Tibial artery (tissue), 4 donors: ENCODE results near the gene COG3.

Experiments used
- DNase-seq, 2 donors: peaks; one replicate each; pipeline ENCODE4 v3.0.0-alpha.2; 2019
- H3K27ac ChIP-seq, 2 donors: fragments of 200-600 bp; sonication (generic) in 1 of 2; 1 replicate in 1 of 2; 2 replicates in 1 of 2; pipeline ENCODE4 v1.5.1; 2018 to 2019; ENCODE audit warnings: mild to moderate bottlenecking in 1 of 2
- H3K27me3 ChIP-seq, 2 donors: fragments of 200-600 bp; sonication (generic) in 1 of 2; one replicate each; pipeline versions ENCODE4 v1.5.1 to v1.6.0; 2016 to 2019
- H3K36me3 ChIP-seq, 3 donors: fragments of 200-600 bp; sonication (generic) in 2 of 3; one replicate each; pipeline ENCODE4 v1.5.1; 2016 to 2019; ENCODE audit warnings: mild to moderate bottlenecking in 2 of 3
- H3K4me1 ChIP-seq, 4 donors: fragments of 200-600 bp; sonication (generic) in 2 of 4; 1 replicate in 3 of 4; 2 replicates in 1 of 4; pipeline ENCODE4 v1.5.1; 2016 to 2019
- H3K4me3 ChIP-seq, 2 donors: fragments of 200-600 bp; sonication (generic) in 1 of 2; 1 replicate in 1 of 2; 2 replicates in 1 of 2; pipeline ENCODE4 v1.5.1; 2018 to 2019; ENCODE audit warnings: mild to moderate bottlenecking in 2 of 2
- H3K9me3 ChIP-seq, 3 donors: fragments of 200-600 bp; sonication (generic) in 1 of 3; one replicate each; pipeline ENCODE4 v1.5.1; 2016 to 2019
- CTCF ChIP-seq, 2 experiments: fragments of 200-600 bp in 1 of 2; fragments of 450-650 bp in 1 of 2; IDR thresholded peaks; one replicate each; pipeline ENCODE4 v1.5.1; 2017 to 2019; ENCODE audit warnings: antibody characterized with exemption in 2 of 2, mild to moderate bottlenecking in 1 of 2, moderate library complexity in 1 of 2
- intact Hi-C: fragments of 100-400 bp; cut with DNase I; formaldehyde crosslinking; loops from one replicate; pipeline ENCODE4 v1.15.0; 2023; ENCODE audit warnings: low total_unique reads

Gene COG3

GRCh38 chr13:45448965-45449559, 15.7 kb upstream of the COG3 start:
- no peak for DNase-seq
- H3K9me3 ChIP-seq = no peaks in the 10 kb centered on the region
- no peaks in the 10 kb centered on the region for H3K36me3 ChIP-seq
- peaks cover 0 to 6% of the 10 kb centered on the region in 2 donors for H3K27me3 ChIP-seq
- H3K4me3 ChIP-seq = no peak overlapping the region
- no peak overlapping the region for H3K27ac ChIP-seq
- intact Hi-C loops = no loop called here
- no peaks in the 10 kb centered on the region for H3K4me1 ChIP-seq
- no peak for TF ChIP-seq CTCF (IDR thresholded peaks at IDR 0.05)

- no peak for DNase-seq
- H3K9me3 ChIP-seq = no peaks in the 10 kb centered on the region
- peaks cover 0 to 10% of the 10 kb centered on the region in 2 donors for H3K27me3 ChIP-seq
- H3K4me1 ChIP-seq = no peaks in the 10 kb centered on the region
- intact Hi-C loops = no loop called here
- H3K36me3 ChIP-seq = no peaks in the 10 kb centered on the region
- H3K27ac ChIP-seq = no peak overlapping the region
- no peak for TF ChIP-seq CTCF (IDR thresholded peaks at IDR 0.05)
- no peak overlapping the region for H3K4me3 ChIP-seq
Measured at GRCh38 chr13:45451282-45451681, 13.5 kb upstream of the COG3 start.

DNA sequence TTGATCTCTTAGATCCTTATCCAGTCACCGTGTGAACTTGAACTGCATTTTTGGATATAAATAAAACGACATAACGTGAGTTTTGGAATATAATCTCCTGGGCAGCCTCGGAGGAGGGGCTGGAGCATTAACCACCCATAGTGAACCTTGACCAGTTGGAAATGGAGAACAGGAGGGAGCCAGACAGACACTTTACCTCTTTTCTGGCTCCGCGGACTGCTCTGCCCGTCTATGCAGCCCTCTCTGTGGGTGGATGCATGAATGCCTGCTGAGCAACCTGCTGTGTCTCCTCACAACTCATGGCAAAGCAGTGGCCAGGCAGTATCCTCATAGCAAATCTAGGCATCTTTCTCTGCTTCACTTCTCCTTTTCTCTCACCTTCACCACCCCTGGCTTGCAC, 10.5 kb upstream of the COG3 start:
- no peak for DNase-seq
- H3K27me3 ChIP-seq = peaks cover 0 to 13% of the 10 kb centered on the region in 2 donors
- H3K27ac ChIP-seq = no peak overlapping the region
- H3K4me1 ChIP-seq = no peaks in the 10 kb centered on the region
- no peak overlapping the region for H3K4me3 ChIP-seq
- intact Hi-C loops = no loop called here
- no peaks in the 10 kb centered on the region for H3K9me3 ChIP-seq
- H3K36me3 ChIP-seq = no peaks in the 10 kb centered on the region
- TF ChIP-seq CTCF (IDR thresholded peaks at IDR 0.05) = no peak

- H3K27ac ChIP-seq = no peak overlapping the region
- intact Hi-C loops = no loop called here
- H3K4me3 ChIP-seq = no peak overlapping the region
- no peak for TF ChIP-seq CTCF (IDR thresholded peaks at IDR 0.05)
- H3K4me1 ChIP-seq = no peaks in the 10 kb centered on the region
- peaks cover 0 to 15% of the 10 kb centered on the region in 2 donors for H3K27me3 ChIP-seq
- no peaks in the 10 kb centered on the region for H3K36me3 ChIP-seq
- no peak for DNase-seq
- H3K9me3 ChIP-seq = no peaks in the 10 kb centered on the region
Measured at GRCh38 chr13:45456196-45456972, 8.4 kb upstream of the COG3 start.

- Histone ChIP-seq H3K9me3 (no peaks in the 10 kb centered on the region), H3K4me3 (peak overlapping the region; percentile 90 to 99), H3K27ac (peak overlapping the region; percentile 92 to 98), H3K4me1 (peaks cover 0 to 38% (median 25%) of the 10 kb centered on the region in 4 donors), H3K27me3 (peaks cover 0 to 1% of the 10 kb centered on the region in 2 donors), H3K36me3 (no peaks in the 10 kb centered on the region)
- intact Hi-C loops = loop anchor here (1.0 kb wide), 1 partner anchor 46 kb away; the partner anchor contains the start of gene SLC25A30
- no peak for TF ChIP-seq CTCF (IDR thresholded peaks at IDR 0.05)
- DNase-seq = no peak
Measured at GRCh38 chr13:45464141-45464686, 525 bp upstream of the COG3 start.
